DND-41 (cell line): ENCODE results near the gene ECM1.

ENCODE experiments used
- CTCF ChIP-seq: IDR thresholded peaks from 2 replicates; pipeline ENCODE4 v1.5.1; 2012; ENCODE audit warnings: borderline replicate concordance, low read length, moderate library complexity, mild to moderate bottlenecking; ENCODE audit not compliant: poor library complexity, severe bottlenecking; ENCODE audit errors: extremely low read depth
- EZH2 ChIP-seq: IDR thresholded peaks from 3 replicates; pipeline ENCODE4 v1.6.1; 2012; ENCODE audit warnings: borderline replicate concordance, low read depth, mild to moderate bottlenecking, moderate library complexity, low read length, inconsistent platforms; ENCODE audit not compliant: severe bottlenecking

DNA sequence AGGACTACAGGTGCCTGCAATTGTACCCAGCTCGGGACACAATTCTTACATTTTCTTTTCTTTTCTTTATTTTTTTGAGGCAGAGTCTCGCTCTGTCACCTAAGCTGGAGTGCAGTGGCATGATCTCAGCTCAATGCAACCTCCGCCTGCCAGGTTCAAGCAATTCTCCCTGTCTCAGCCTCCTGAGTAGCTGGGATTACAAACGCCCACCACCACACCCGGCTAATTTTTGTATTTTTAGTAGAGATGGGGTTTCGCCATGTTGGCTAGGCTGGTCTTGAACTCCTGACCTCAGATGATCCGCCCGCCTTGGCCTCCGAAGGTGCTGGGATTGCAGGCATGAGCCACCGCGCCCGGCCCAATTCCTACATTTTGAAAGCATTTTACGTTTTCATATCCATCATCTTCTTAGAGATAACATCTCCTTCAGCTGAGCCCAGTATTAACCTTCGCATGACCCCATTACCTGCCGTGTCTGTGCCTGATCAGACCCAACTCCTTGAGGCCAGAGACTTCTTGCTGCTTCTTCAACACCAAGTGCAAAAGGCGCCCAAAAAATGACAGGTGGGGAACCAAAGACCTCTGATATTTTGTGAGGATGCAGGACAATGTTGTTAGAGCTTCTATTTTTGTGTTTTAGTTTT lies 38.5 kb downstream of the ECM1 start:
- TF ChIP-seq CTCF (no peak), EZH2 (no peak)
